Measurements from ENCODE around the gene CD6.
A peak's percentile ranks its signal among the peaks of the same experiment; 100 is the strongest.

Gene CD6

GRCh38 chr11:60971520-60971919 is at the start of gene CD6:
Gene CD6, plus strand, starts transcription at chr11:60971680. Its CDS starts 186 bp downstream, at chr11:60971866.
- DNase-seq, result no peak

- no peak for DNase-seq
Measured at GRCh38 chr11:60921777-60922335, 49.6 kb upstream of the CD6 start.

GRCh38 chr11:60922906-60923305 is 48.6 kb upstream of the CD6 start:
- no peak for DNase-seq

GRCh38 chr11:60923326-60923725 is 48.2 kb upstream of the CD6 start:
- no peak for DNase-seq

- no peak for DNase-seq
Measured at GRCh38 chr11:60923800-60924109, 47.7 kb upstream of the CD6 start.

- peak; percentile 61 for DNase-seq
Measured at GRCh38 chr11:60924110-60924905, 47.2 kb upstream of the CD6 start, which contains the start of gene TMEM132A. Gene TMEM132A, plus strand, starts transcription at chr11:60924460. Its CDS starts 174 bp downstream, at chr11:60924634.

GRCh38 chr11:60924906-60925853 is 46.3 kb upstream of the CD6 start:
- no peak for DNase-seq

- no peak for DNase-seq
Measured at GRCh38 chr11:60925868-60926267, 45.6 kb upstream of the CD6 start.

GRCh38 chr11:60926500-60926899 is 45.0 kb upstream of the CD6 start:
- no peak for DNase-seq

GRCh38 chr11:60927061-60927592 is 44.4 kb upstream of the CD6 start:
- no peak for DNase-seq

GRCh38 chr11:60927600-60927999 is 43.9 kb upstream of the CD6 start:
- DNase-seq, result no peak

GRCh38 chr11:60928563-60929001 is 42.9 kb upstream of the CD6 start:
- DNase-seq, result no peak

- DNase-seq, result no peak
Measured at GRCh38 chr11:60929764-60930163, 41.7 kb upstream of the CD6 start.

- DNase-seq, result no peak
Measured at GRCh38 chr11:60930394-60930793, 41.1 kb upstream of the CD6 start.

- no peak for DNase-seq
Measured at GRCh38 chr11:60931917-60932316, 39.6 kb upstream of the CD6 start.

- no peak for DNase-seq
Measured at GRCh38 chr11:60932605-60933356, 38.7 kb upstream of the CD6 start.

GRCh38 chr11:60933416-60934123 is 37.9 kb upstream of the CD6 start:
- no peak for DNase-seq

GRCh38 chr11:60934124-60934789 is 37.2 kb upstream of the CD6 start:
- DNase-seq, result no peak

- DNase-seq, result no peak
Measured at GRCh38 chr11:60934790-60935605, 36.5 kb upstream of the CD6 start.

Data from NCI-H1092 (cell line).